Stimulated activated CD4-positive, alpha-beta T cell treated with anti-CD3 and anti-CD28 coated beads, Interleukin-1b, Interleukin-23, amount 100 ng/mL, for 24 hours (primary cell): Measurements from ENCODE around the gene OSBPL7.
A peak's percentile ranks its signal among the peaks of the same experiment; 100 is the strongest.

Experiments
- DNase-seq, 4 experiments: peaks; one replicate each; pipeline ENCODE4 v3.0.0-alpha.2; 2020; ENCODE audit warnings: low read depth in 4 of 4, low spot score in 1 of 4

The OSBPL7 gene

DNA sequence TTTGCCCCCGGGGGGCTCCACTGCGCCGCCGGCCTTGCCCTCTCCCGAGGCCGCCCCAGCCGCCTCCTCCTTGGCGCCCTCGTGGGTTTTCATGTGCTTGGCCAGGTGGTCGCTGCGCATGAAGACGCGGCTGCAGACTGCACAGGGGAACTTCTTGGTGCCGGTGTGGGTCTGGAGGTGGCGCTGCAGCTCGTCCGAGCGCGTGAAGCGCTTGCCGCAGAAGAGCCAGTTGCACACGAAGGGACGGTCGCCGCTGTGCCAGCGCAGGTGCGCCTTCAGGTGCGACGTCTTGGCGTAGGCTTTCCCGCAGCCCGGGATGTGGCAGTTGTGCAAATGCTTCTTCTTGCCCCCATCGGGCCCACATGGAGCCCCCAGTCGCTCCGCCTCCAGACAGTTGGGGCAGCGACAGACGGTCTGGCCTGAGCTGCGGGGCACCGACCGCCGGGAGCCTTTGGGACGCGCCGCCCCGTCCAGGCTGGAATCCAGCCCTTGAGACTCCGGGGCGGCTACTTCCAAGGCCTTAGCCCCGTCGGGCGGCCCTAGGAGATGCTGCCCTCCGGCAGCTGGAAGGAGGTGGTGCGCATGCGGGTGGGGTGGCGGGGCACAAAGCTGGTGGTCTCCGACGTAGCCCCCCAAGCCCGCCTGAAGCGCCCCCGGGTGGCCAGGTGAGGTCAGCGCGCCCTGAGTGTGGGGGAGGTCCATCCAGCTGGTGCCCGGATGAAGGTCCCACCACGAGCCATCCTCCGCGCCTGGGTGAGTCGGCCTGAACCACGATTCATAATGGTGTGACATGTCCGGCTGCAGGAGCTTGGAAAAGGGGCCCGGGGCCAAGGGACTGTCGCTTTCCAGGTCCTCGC lies 26.0 kb upstream of the OSBPL7 start:
- no peak for DNase-seq

DNA sequence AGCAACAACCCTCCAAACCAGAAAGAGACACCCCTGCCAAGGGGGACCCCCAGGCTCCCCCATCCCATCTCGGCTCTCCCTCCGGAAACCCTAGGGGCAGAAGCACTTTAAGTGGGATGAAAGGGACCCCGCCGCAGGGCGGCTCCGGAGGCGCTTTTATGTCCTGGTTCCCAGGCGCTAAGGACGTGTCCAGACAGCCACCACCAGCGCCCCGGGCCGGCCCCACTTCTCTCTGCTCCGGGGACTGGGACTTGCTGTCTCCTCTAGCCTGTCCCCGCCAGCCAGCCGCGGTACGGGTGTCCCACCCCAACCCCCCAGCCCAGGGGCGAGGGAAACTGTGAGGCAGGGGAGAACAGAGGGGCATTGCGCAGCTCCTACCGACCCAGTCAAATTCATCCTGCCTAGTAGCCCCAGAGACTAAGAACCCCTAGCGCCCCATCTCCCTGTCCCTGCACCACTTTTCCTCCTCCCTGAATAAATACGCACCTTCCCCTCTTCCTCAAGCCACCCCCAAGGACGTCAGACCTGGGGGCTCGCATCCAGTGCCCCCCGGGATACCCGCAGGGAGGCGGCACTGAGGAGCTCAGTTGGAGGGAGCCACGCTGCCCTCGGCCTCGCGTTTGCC lies 25.2 kb upstream of the OSBPL7 start:
- no peak for DNase-seq

DNA sequence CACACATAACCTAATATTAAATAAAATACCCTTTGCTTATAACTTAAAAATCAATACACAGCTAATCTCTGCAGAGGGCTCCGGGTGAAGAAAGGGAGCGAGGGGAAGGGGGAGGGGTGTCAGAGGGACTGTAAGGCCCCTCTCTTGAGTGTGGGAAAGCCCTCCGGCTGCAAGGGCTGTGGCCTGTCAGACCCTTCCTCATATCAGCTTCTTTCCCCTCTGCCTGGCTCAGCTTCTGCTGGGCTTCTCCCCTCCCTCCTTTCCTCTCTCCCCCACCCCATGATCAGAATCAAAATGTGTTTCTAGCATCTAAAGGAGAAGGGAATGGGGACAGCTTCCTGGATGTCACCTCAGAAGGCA lies 24.1 kb upstream of the OSBPL7 start:
- DNase-seq = no peak

DNA sequence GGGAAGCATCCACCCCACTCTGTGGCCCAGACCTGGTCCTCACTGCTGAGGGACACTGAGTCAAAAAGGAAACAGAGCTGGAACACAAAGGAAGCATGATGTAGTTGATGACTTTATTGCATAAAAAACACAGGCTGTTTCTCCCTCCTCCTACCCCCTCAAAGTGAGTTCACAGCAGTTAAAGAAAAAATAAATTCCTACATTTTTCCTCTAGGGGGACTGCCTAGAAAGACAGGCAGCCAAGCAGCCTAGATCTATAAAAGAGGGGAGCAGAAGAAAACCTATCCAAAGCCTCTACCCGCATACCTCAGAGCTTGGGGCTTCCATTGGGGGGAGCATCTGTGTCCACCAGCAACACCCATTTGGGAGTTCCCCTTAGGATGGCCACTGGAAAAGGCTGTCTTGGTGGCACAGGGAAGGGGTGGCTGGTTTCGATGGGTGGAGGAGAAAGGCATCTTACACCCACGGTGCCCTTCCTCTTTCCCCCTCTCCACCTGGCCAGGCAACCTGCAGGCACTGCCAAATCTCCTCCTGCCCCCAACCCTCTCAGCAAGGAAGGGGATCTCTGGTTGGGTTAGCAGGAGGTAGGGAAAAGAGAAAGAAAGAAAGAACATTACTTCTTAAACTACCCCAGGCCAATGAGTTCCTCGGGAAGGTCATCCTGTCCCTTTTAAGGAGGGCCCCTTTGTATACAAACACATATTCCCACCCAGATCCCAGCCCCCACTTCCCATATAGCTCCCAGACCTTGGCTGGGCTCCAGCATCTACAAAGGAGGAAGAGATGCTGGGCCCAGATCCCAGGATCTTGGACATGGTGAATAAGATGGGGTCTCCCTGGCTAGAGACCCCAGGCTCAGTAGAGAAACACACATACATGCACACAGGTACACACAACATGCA lies 23.5 kb upstream of the OSBPL7 start:
- DNase-seq = no peak

DNA sequence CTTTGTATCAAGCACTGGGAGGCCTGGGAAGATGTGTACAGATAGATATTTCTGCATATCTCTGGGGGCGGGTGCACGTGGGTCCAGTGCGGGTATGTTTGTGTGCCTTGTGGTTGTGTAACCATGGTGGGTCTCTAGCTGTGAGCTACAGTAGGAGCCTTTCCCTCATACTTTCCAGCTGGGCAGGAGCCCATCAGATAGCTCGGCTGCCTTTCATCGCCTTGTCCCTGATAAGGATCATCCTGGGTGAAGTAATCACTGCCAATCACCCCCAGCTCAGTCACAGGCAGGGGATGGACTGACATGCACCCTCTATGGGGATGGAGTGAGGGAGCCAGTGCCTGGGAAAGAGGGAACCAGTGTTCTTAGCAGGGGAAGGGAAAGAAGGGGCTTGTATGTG lies 22.6 kb upstream of the OSBPL7 start:
- DNase-seq = no peak

DNA sequence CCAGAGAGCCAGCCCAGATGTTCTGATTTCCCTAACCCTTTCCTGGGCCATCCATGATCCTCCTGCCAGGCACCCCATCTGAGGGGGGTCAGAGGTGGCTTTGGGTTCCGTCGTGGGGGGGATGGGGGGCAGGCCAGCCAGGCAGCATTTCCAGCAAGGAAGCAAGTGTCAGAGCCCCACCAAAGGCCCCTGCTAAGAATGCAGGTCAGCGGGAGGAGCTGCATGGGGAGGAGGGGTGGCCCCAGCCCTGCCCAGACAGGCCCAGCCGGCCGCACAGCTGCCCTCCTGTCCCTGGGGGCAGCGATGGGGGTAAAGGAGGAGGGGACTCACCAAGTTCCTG lies 21.8 kb upstream of the OSBPL7 start:
- no peak for DNase-seq

DNA sequence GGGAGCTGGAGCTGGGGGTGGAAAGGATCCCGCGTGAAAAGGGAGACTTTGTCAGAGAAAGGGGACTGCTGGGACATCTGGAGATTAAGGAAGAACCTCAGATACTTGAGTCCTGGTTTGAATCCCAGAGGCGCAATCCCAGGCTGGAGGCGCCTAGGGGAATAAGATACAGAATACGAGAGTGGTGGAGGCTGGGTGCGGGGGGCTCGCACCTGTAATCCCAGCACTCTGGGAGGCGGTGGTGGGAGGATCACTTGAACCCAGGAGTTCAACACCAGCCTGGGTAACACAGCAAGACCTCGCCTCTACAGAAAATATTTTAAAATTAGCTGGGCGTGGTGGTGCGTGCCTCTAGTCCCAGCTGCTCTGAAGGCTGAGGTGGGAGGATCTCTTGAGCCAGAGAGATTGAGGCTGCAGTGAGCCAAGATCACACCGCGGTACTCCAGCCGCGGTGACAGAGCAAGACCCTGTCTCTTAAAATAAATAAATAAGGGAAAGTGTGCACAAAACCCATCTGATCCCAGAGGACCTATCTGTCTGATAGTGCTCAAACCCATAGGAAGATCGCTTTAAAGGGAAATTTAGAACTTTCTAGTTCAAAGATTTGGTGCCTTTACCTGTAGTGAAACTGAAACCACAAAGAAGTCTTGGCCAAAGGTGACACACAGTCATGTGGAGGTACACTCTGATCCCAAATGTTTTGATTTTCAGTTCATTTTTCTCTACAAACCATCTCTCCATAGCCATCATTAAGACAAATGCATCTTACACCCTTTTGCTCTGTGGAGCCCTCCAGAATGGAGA lies 20.1 kb upstream of the OSBPL7 start:
- DNase-seq = no peak

DNA sequence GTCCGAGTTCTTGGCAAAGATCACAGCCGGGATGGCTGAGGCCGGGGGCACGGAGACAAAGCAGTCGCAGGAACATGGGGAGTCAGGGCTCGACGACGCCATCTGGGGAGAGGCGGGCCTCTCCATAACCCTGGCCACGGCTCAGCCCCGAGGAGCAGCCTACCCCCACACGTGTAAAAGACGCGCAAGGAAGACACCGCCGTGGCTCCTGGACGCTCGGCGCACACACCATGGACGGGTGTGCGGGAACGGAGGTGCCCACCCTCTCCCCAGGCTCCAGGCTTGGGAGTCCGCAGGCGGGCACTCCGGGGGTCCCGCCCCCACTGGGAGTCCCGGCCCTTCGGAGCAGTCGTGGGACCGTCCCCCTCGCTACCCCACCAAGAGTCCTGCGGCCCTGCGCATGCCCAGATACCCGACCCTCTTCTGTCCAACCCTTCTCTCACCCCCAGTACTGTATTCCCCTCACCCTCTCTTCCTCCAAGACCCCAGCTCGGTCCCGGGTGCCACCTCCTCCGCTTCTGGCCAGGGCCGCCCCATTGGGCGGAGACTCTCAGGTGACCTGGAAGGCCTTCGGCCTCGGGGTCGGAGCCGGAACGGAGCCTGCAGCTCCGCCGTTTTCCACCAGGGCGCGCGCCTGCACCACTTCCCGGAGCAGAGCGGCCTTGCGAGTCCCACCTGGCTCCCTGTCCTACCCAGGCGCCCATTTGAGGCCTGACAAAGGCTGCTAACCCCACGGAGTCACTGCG lies 19.3 kb upstream of the OSBPL7 start, which contains the start of gene SCRN2:
Gene SCRN2 (minus strand): TSS at position 532 of the 746 bp plus-strand sequence. CDS start 430 bp downstream, at position 102.
- peak; percentile 73 to 87 (median 82) for DNase-seq

DNA sequence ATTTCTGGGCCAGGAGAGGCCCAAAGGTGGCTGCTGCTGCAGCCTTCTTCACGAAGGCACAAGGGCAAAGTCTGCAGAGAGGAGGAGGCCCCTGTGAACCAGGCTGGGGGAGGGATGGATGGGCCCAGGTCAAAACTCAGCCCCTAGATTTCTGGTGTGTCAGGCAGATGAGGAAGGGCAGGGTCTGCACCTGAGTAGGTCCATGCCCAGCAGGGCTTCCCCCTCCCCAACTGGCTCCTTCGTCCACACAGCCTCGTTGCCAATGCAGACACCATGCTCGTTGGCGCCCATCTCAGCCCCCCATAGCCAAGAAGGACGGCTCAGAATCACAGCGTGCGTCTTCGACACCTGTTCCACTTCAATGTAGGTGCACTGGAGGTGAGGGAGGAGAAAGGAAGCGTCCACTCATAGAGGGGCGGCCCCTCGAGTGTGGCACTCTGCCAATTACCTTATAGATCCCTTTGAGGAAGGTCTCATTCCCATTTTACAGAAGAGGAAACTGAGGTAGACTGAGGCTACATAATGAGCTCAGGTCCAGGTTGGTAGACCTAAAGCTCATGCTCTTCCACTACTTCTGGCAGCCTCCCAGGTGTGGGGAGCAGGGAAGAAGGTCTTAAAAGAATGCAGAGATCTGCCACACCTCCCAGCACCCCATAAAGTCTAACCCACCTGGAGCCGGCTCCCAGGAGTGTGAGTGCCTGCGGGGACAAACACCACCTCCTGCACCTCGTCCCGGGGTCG lies 18.6 kb upstream of the OSBPL7 start:
- no peak for DNase-seq

DNA sequence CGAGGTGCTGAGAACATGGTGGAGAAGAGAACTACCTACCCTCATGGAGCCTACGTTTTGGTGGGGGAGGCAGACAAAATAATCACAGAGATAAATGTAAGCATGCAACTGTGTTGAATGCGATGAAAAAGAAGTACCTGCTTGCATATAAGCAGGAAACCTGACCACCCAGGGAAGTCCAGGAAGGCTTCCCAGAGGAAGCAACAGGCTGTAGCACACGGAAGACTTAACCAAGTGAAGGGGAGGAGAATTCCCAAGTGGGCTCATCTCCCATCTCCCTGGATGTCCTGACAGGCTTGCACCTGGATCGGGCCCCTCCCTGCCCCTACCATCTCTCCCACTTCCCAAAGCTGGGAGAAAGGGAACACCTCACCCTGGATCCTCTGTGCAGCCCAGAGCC lies 17.5 kb upstream of the OSBPL7 start:
- no peak for DNase-seq

DNA sequence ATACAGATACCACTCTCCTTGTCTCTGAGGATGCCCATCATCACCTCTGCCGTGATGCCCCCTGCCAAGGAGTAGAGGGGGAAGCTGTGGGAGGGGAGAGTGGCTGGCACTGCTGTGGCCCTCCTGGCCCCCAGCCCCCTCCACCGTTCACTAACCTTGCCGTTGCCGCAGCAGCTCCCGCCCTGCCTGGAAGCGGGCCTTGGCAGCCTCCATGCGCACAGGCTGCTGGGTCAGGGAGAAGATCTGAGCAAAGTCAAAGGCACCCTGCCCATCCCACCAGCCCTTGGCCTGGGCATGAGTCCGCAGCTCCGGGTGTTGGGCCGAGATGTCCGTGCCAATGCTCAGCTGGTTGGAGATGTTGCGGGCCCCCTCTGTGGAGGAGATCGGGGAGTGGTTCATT lies 17.0 kb upstream of the OSBPL7 start:
- no peak for DNase-seq

DNA sequence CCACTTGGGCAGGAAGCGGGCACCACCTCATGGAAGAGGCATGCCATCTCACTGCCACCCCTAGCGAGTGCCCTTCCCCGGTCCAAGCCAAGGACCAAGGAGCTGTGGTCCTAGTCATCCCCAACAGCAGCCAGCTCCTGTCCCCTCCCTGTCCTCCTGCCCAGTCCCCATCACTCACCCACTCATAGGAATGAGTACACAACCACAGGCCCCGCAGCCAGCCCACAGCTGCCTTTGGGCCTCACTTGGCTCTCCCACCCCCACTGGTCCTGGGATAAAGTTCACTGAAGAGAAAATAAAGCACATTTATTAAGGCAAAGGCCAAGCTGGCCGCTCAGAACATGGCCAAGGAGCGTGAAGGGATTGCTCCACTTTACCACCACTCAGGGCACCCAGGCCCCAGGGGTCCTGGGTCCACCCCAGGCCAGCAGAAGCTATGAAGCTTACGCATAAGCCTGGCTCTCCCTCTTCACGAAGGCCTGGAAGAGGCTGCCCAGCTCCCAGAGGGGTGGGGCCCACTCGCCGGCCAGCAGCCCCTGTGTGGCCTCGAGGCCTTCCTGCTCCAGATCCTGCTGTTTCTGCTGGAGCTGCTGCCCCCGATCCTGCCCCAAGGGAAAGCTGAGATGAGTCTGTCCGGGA lies 15.9 kb upstream of the OSBPL7 start:
- no peak for DNase-seq

DNA sequence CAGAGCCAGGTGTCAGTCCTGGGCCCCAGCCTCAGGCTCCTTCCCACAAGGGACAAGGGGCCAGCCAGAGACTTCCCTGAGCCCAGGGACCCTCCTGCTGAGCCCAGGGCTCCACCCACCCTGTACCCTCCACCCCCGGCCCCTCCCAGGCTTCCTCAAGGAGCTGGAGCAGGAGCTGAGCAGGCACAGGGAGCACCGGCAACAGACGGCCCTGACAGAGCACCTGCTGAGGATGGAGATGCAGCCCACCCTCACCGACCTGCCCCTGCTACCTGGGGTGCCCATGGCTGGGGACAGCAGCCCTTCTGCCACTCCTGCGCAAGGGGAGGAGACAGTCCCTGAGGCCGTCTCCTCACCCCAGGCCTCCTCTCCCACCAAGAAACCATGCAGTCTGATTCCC lies 15.0 kb upstream of the OSBPL7 start:
- DNase-seq = no peak

DNA sequence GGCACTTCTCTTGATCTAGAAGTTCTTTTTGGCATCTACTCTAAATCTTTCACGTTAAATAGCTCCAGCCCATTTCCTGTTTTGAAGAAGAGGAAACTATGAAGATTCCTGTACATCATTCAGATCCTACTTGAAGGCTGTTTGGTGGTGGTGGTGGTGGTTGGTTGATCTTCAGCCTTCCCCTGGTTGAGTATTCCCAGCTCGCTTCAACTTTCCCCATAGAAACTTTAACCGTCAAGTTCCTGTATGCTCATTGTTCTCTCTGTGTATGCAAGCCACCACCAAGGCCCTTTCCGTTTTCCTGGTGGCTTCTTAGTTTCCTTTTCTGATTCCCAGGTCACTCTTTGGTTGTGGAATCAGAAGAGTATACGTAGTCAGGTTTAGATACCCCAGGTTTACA lies 13.2 kb upstream of the OSBPL7 start:
- DNase-seq = no peak

DNA sequence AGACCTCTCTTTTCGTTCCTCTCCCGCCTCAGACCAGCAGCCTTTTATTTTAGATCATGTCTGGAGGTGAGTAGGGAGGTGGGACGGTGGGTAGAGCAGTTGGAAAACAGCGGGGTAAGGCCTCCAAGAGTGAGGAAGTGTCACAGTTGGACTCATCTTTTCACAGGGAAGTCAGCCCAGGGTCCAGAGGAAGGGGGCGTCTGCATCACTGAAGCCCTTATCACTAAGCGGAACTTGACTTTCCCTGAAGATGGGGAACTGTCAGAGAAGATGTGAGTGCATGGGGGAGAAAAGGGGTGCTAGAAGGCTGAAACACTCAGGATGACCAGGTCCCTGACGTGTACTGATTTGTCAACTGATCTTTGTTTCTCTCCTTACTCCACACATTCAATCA lies 10.3 kb upstream of the OSBPL7 start:
- no peak for DNase-seq

DNA sequence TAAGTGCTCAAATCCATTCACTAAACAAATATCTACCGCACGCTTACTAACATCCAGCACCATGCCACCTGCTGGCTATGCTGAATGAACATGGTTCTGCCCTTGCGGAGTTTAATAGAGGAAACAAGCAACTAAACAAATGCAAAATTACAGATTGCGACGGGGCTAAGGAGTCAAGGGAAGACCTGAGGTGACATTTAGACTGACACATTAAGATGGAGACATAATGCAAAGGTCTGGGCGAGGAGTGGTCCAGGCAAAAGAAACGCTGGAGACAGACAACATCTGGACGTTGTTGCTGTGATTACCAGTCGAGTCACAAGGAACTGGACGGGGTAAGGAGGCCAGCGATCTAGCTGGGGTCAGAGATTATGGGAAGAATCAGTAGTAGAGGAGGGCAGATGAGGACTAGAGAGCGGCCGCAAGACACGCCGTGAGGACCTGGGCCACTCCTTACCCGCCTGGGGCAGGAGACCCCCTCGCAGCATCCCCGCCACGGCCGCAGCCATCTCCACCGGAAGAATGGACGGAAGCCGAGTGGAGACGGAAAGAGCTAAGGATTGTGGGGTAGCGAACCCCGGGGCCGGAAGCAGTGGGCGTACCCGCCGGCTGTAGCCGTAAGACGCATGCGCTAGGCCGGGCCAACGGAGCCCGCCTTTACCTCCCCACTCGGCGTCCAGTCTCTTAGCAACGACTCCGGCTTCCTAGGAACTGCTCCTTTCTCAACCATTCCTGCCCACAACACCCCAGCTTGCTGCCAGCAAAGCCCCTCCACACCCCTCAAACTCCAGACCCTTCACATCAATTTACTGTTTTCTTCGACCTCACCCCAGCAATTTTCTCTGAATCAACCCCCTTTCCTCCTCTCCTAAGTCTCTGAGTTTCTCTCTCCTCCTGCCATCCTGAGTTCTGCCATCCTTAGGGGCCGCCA lies 9.7 kb upstream of the OSBPL7 start, which contains the start of the genes LRRC46 and MRPL10:
Gene LRRC46 (plus strand): TSS at position 668 of the 931 bp plus-strand sequence. CDS start 320 bp downstream, outside the sequence.
Gene MRPL10 (minus strand): TSS at position 539 of the 931 bp plus-strand sequence. CDS start 30 bp downstream, at position 509.
- DNase-seq = peak; percentile 87 to 90 (median 90)

DNA sequence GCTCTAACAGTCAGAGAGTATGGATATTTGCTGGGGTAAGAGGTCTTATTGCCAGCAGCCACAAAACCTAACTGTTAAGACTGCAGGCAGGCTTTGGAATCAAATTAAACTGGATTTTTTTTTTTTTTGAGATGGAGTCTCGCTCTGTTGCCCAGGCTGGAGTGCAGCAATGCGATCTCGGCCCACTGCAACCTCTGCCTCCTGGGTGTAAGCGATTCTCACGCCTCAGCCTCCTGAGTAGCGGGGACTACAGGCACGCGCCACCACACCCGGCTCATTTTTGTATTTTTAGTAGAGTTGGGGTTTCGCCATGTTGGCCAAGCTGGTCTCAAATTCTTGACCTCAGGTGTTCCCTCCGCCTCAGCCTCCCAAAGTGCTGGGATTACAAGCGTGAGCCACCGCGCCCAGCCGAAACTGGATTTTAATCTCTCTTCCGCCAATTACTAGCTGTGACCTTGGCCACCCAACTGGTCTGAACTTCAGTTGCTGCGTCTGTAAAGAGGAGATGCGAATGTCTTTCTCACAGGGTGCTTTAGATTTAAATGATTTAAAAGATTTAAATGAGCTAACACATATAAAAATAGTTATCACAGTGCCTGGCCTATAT lies 8.9 kb upstream of the OSBPL7 start:
- no peak for DNase-seq
